Stimulated activated CD4-positive, alpha-beta T cell treated with anti-CD3 and anti-CD28 coated beads, Interleukin-4, amount 100 ng/mL, for 4 hours (primary cell): ENCODE data around the gene HIVEP1.
A peak's percentile ranks its signal among the peaks of the same experiment; 100 is the strongest.
"Not testable (repeated sequence)": the region's sequence is repeated elsewhere in the genome, so short reads cannot be mapped to it uniquely, and the experiment has no call there.

Experiments
- DNase-seq, 2 experiments: peaks; one replicate each; pipeline ENCODE4 v3.0.0-alpha.2; 2020

HIVEP1 gene

GRCh38 chr6:12129523-12129922, 117.4 kb downstream of the HIVEP1 start:
- DNase-seq = no peak

GRCh38 chr6:12132351-12133222, 120.5 kb downstream of the HIVEP1 start:
- DNase-seq = no peak

- no peak for DNase-seq
Observed at GRCh38 chr6:12134581-12134980, 122.5 kb downstream of the HIVEP1 start.

- no peak for DNase-seq
Observed at GRCh38 chr6:12134991-12135390, 122.9 kb downstream of the HIVEP1 start.

- DNase-seq = no peak
Observed at GRCh38 chr6:12136905-12137304, 124.8 kb downstream of the HIVEP1 start.

- DNase-seq = no peak
Observed at GRCh38 chr6:12137480-12137879, 125.4 kb downstream of the HIVEP1 start.

GRCh38 chr6:12138381-12138780, 126.3 kb downstream of the HIVEP1 start:
- DNase-seq = peak in 1 of 2 experiments; percentile 19

GRCh38 chr6:12138936-12139335, 126.8 kb downstream of the HIVEP1 start:
- no peak for DNase-seq

GRCh38 chr6:12147557-12148316, 135.6 kb downstream of the HIVEP1 start:
- no peak for DNase-seq

- no peak for DNase-seq
Observed at GRCh38 chr6:12148317-12148801, 136.2 kb downstream of the HIVEP1 start.

GRCh38 chr6:12148841-12149240, 136.7 kb downstream of the HIVEP1 start:
- DNase-seq = no peak

- DNase-seq = no peak
Observed at GRCh38 chr6:12149944-12150510, 137.9 kb downstream of the HIVEP1 start.

- DNase-seq = peak; percentile 27 to 36
Observed at GRCh38 chr6:12150812-12151432, 138.8 kb downstream of the HIVEP1 start.

- no peak for DNase-seq
Observed at GRCh38 chr6:12151433-12151820, 139.3 kb downstream of the HIVEP1 start.

GRCh38 chr6:12152023-12152970, 140.2 kb downstream of the HIVEP1 start:
- no peak for DNase-seq

- DNase-seq = not testable (repeated sequence)
Observed at GRCh38 chr6:12155769-12156168, 143.7 kb downstream of the HIVEP1 start.

GRCh38 chr6:12158686-12159415, 146.7 kb downstream of the HIVEP1 start:
- no peak for DNase-seq

- DNase-seq = no peak
Observed at GRCh38 chr6:12160326-12160725, 148.2 kb downstream of the HIVEP1 start.

GRCh38 chr6:12162213-12162612, 150.1 kb downstream of the HIVEP1 start:
- no peak for DNase-seq

- peak in 1 of 2 experiments; percentile 10 for DNase-seq
Observed at GRCh38 chr6:12163149-12163548, 151.0 kb downstream of the HIVEP1 start.
